K562 (cell line): ENCODE data around the gene MT1M. TPM values are rescaled to one million over a fixed set of nuclear protein-coding genes. Genes with fewer than 3 reads are reported as not detected.

Source experiments
- ATAC-seq: fragments of 200-7000 bp; cut with Tn5 transposase; 3 replicates; pipeline ENCODE4 v1.9.1; 2020; ENCODE audit warnings: moderate library complexity
- BruUV-seq: library from RNA; stranded (reverse); fragments of 400-500 nt; replicated peaks from 2 replicates; lab custom pipeline; 2021; lab: Mats Ljungman, UMichigan
- CTCF ChIA-PET: fragments of 300-600 bp; formaldehyde crosslinking; extraction: SDS; loops from one replicate; lab custom pipeline; 2021; ENCODE audit warnings: low intra/inter-chr PET ratio; lab: Yijun Ruan, JAX
- POLR2A ChIA-PET: fragments of 300-600, 350-650 bp; sonication (Branson Sonifier 250); formaldehyde crosslinking; extraction: SDS; loops from one replicate; lab custom pipeline; 2021; ENCODE audit warnings: antibody characterized with exemption, inconsistent platforms; lab: Yijun Ruan, JAX
- DNase-seq, 4 experiments: peaks; one replicate each; pipeline versions ENCODE4 v3.0.0 to v3.0.0-alpha.2; 2011 to 2018; ENCODE audit warnings: low spot score in 3 of 4, mixed read lengths in 3 of 4; ENCODE audit errors: extremely low read depth in 1 of 4
- FAIRE-seq: peaks from 2 replicates; lab custom pipeline; 2011; peaks lifted over from hg19 to GRCh38; lab: Jason Lieb, UNC
- H2AFZ ChIP-seq: 2 replicates; pipeline ENCODE4 v1.6.0; 2011; ENCODE audit warnings: low read depth, low read length, control low read depth, inconsistent platforms
- H3K27ac ChIP-seq: fragments of 200-600 bp; 3 replicates; pipeline ENCODE4 v1.8.0; 2011; ENCODE audit warnings: low read depth, mild to moderate bottlenecking, control low read depth, inconsistent platforms, low read length, moderate library complexity, mixed read lengths; ENCODE audit errors: extremely low read depth
- H3K27me3 ChIP-seq, 2 experiments: fragments of 300-600 bp in 1 of 2; 2 replicates in 1 of 2; 3 replicates in 1 of 2; pipeline versions ENCODE4 v1.6.0 to v1.8.0; 2011; ENCODE audit warnings: inconsistent platforms in 2 of 2, low read length in 2 of 2, mild to moderate bottlenecking in 1 of 2, mixed read lengths in 1 of 2, moderate library complexity in 1 of 2; ENCODE audit not compliant: control insufficient read depth in 2 of 2, insufficient read depth in 2 of 2
- H3K36me3 ChIP-seq: fragments of 300-600 bp; 3 replicates; pipeline ENCODE4 v1.8.0; 2011; ENCODE audit warnings: mild to moderate bottlenecking, low read length, inconsistent platforms; ENCODE audit not compliant: control insufficient read depth, insufficient read depth
- H3K4me1 ChIP-seq, 2 experiments: fragments of 200-600 bp in 1 of 2; replicated peaks in 1 of 2; 2 replicates in 1 of 2; 3 replicates in 1 of 2; pipeline versions ENCODE4 v1.5.1 to v1.8.0; 2011; ENCODE audit warnings: inconsistent platforms in 2 of 2, low read length in 2 of 2, mild to moderate bottlenecking in 1 of 2, mixed read lengths in 1 of 2, moderate library complexity in 1 of 2; ENCODE audit not compliant: control insufficient read depth in 2 of 2, insufficient read depth in 2 of 2
- H3K4me2 ChIP-seq: 2 replicates; pipeline ENCODE4 v1.6.1; 2011; ENCODE audit warnings: low read length, control low read depth, inconsistent platforms, mixed read lengths; ENCODE audit not compliant: insufficient read depth
- H3K4me3 ChIP-seq: fragments of 200-600 bp; sonication (generic), shearing (Covaris generic); 2 replicates; pipeline ENCODE4 v1.5.1; 2016; ENCODE audit warnings: control low read depth, inconsistent platforms
- H3K79me2 ChIP-seq: fragments of 200-600 bp; 3 replicates; pipeline ENCODE4 v1.8.0; 2011; ENCODE audit warnings: low read length, inconsistent platforms; ENCODE audit not compliant: control insufficient read depth, insufficient read depth
- H3K9ac ChIP-seq, 2 experiments: 2 replicates each; pipeline versions ENCODE4 v1.6.0 to v1.6.1; 2011; ENCODE audit warnings: low read depth in 2 of 2, low read length in 2 of 2, control low read depth in 1 of 2, inconsistent platforms in 1 of 2, mild to moderate bottlenecking in 1 of 2, mixed read lengths in 1 of 2; ENCODE audit not compliant: insufficient read depth in 1 of 2
- H3K9me1 ChIP-seq: one replicate; pipeline ENCODE4 v1.6.0; 2011; ENCODE audit warnings: inconsistent platforms, mild to moderate bottlenecking, low read length, moderate library complexity; ENCODE audit not compliant: control insufficient read depth, insufficient read depth
- H3K9me3 ChIP-seq: replicated peaks from 2 replicates; pipeline ENCODE4 v1.5.1; 2011; ENCODE audit warnings: low read depth, low read length, inconsistent platforms; ENCODE audit not compliant: control insufficient read depth, insufficient read depth
- H4K20me1 ChIP-seq: replicated peaks from 2 replicates; pipeline ENCODE4 v1.6.1; 2011; ENCODE audit warnings: low read length, inconsistent platforms, mixed read lengths; ENCODE audit not compliant: control insufficient read depth, insufficient read depth
- BCOR ChIP-seq: fragments of 450-650 bp; IDR thresholded peaks from 2 replicates; pipeline ENCODE4 v1.6.1; 2016
- BRCA1 ChIP-seq, 2 experiments: fragments of 450-650 bp in 1 of 2; sonication (generic) in 1 of 2; formaldehyde crosslinking in 1 of 2; IDR thresholded peaks; 2 replicates each; pipeline versions ENCODE4 v1.5.0 to v1.6.1; 2017 to 2020; ENCODE audit warnings: mild to moderate bottlenecking in 1 of 2, missing genetic modification reagents in 1 of 2
- KDM5B ChIP-seq: fragments of 200-600 bp; sonication (generic); IDR thresholded peaks from 2 replicates; pipeline ENCODE4 v1.6.1; 2012; ENCODE audit warnings: low read depth, mild to moderate bottlenecking, moderate library complexity, low read length, control low read depth, inconsistent platforms; ENCODE audit not compliant: insufficient replicate concordance
- KLF13 ChIP-seq: fragments of 450-650 bp; IDR thresholded peaks from 2 replicates; pipeline ENCODE4 v1.6.1; 2016; ENCODE audit warnings: missing genetic modification characterization, low read depth, mild to moderate bottlenecking, missing compliant biosample characterization, moderate library complexity, borderline replicate concordance
- NFRKB ChIP-seq: fragments of 450-650 bp; IDR thresholded peaks from 2 replicates; pipeline ENCODE4 v1.6.1; 2016; ENCODE audit warnings: low read depth
- NFYB ChIP-seq: IDR thresholded peaks from 2 replicates; pipeline ENCODE4 v1.6.1; 2011; ENCODE audit warnings: mild to moderate bottlenecking, moderate library complexity; ENCODE audit not compliant: insufficient read length; ENCODE audit errors: extremely low read depth
- RBBP5 ChIP-seq: fragments of 200-600 bp; sonication (generic); IDR thresholded peaks from 2 replicates; pipeline ENCODE4 v1.6.1; 2012; ENCODE audit warnings: borderline replicate concordance, mild to moderate bottlenecking, low read length, control low read depth, inconsistent platforms; ENCODE audit not compliant: insufficient read depth, poor library complexity, severe bottlenecking
- STAT5A ChIP-seq: IDR thresholded peaks from 2 replicates; pipeline ENCODE4 v1.6.1; 2012; ENCODE audit warnings: low read length, inconsistent platforms, borderline replicate concordance
- ZNF384 ChIP-seq: IDR thresholded peaks from 2 replicates; pipeline ENCODE4 v1.6.1; 2012; ENCODE audit warnings: low read depth, low read length, improper control_type of control experiment
- ZNF444 ChIP-seq: fragments of 250-450 bp; sonication (Bioruptor Pico); IDR thresholded peaks from 2 replicates; pipeline ENCODE4 v1.4.0; 2020; ENCODE audit warnings: mild to moderate bottlenecking, moderate library complexity
- WGBS: fragments of 100-300 bp; shearing (Covaris generic); methylation state at CpG from one replicate; pipeline ENCODE4 v1.1.6; 2016; ENCODE audit warnings: low coverage, mixed read lengths; ENCODE audit not compliant: insufficient coverage; ENCODE audit errors: missing lambda C conversion rate; 5-methylcytosine and 5-hydroxymethylcytosine counted together
- in situ Hi-C: fragments of 300-500 bp; cut with MboI; formaldehyde crosslinking; loops from 4 replicates; pipeline ENCODE4 v1.15.0; 2018; ENCODE audit warnings: inconsistent platforms, mixed read lengths
- intact Hi-C: fragments of 100-400 bp; cut with micrococcal nuclease; formaldehyde crosslinking; loops from 2 replicates; pipeline ENCODE4 v1.14.2; 2022
- polyA plus RNA-seq, 8 experiments: library from polyadenylated mRNA; depleted of rRNA in 4 of 8; stranded (reverse) in 5 of 8; unstranded in 3 of 8; fragments of >200 nt; fragmentation: Nextera tagmentation in 2 of 8; fragmentation: Illumina TruSeq in 1 of 8; extraction: Ambion mirVana in 2 of 8; extraction: Trizol in 1 of 8; gene quantifications; 2 replicates each; pipeline versions ENCODE4 v1.2.1 to v1.2.3, GENCODE V29; 2011 to 2014; ENCODE audit warnings: inconsistent platforms in 1 of 8, missing spikeins in 1 of 8
- total RNA-seq, 7 experiments: library from RNA; depleted of rRNA in 6 of 7; stranded (reverse); fragments of >200 nt in 6 of 7; fragmentation: Illumina TruSeq in 2 of 7; extraction: Trizol in 2 of 7; gene quantifications; 2 replicates each; pipeline versions ENCODE4 v1.2.1 to v1.2.3, GENCODE V29; 2011 to 2021; ENCODE audit warnings: low replicate concordance in 1 of 7
- TF ChIP-seq, protein P1 (sequence below): fragments of 450-650 bp; IDR thresholded peaks from 2 replicates; pipeline ENCODE4 v1.6.1; 2016; ENCODE audit warnings: antibody characterized with exemption
- TF ChIP-seq, protein P2 (sequence below), 2 experiments: fragments of 450-650 bp; IDR thresholded peaks; 2 replicates each; pipeline ENCODE4 v1.6.1; 2016; ENCODE audit warnings: mild to moderate bottlenecking in 2 of 2, borderline replicate concordance in 1 of 2, low read depth in 1 of 2, moderate library complexity in 1 of 2

MT1M gene
- total and polyA plus RNA-seq, 9 of the 15 experiments (the other 6 are each of a cell fraction or from before 2014, with no cell fraction given), result not detected

DNA sequence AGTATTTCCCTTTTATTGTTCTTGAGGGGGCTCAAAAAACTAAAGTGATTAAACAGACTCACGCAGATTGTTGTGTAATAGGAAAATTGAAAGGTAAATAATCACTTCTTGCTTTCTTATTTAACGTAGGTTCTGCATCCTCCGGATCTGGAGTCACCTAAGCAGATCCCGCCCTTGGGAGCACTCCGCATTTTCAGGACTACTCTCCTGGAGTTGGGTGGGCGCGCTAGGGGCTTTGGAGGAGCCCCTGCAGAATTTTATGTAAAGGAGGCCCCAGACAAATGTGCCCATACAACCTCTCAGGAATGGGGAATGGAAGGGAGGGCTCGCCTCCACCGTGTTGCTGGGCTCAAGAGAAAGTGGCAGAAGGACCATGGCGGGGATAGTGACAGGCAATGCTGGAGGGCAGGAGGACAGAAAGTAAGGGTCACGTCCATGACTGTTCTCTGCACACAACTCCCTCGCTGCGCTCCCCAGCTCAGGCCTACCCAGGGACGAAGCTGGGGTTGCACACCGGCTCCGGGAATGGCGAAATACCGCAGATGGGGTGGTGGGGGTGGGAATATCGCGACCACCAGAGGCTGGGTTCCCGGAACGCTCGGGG lies 15.7 kb upstream of the MT1M start:
- Histone ChIP-seq H3K9ac (no peak overlapping the region), H3K4me2 (no peak overlapping the region), H3K27ac (no peak overlapping the region), H3K4me1 (peaks cover 0 to 6% of the 10 kb centered on the region in 2 experiments; a peak in 1 of 5 replicates), H4K20me1 (no peaks in the 10 kb centered on the region), H3K36me3 (no peaks in the 10 kb centered on the region), H3K9me1 (no peaks in the 10 kb centered on the region), H3K27me3 (peaks cover 17 to 39% of the 10 kb centered on the region in 2 experiments), H3K79me2 (no peaks in the 10 kb centered on the region), H3K9me3 (no peaks in the 10 kb centered on the region), H3K4me3 (no peak overlapping the region), H2AFZ (no peak overlapping the region)
- no peak for ATAC-seq
- BruUV-seq, result no TSS peak
- intact Hi-C loops (no loop called here), in situ Hi-C loops (no loop called here)
- no peak for DNase-seq
- WGBS, result 5% methylated on average over 18 of the region's 23 CpGs
- CTCF ChIA-PET, result no interaction called here
- no peak for FAIRE-seq
- POLR2A ChIA-PET, result no interaction called here
- TF ChIP-seq ZNF444, result no peak
- TF ChIP-seq BCOR, result no peak
- TF ChIP-seq STAT5A, result no peak
- no peak for TF ChIP-seq ZNF384
- TF ChIP-seq RBBP5, result no peak
- TF ChIP-seq, protein P1, sequence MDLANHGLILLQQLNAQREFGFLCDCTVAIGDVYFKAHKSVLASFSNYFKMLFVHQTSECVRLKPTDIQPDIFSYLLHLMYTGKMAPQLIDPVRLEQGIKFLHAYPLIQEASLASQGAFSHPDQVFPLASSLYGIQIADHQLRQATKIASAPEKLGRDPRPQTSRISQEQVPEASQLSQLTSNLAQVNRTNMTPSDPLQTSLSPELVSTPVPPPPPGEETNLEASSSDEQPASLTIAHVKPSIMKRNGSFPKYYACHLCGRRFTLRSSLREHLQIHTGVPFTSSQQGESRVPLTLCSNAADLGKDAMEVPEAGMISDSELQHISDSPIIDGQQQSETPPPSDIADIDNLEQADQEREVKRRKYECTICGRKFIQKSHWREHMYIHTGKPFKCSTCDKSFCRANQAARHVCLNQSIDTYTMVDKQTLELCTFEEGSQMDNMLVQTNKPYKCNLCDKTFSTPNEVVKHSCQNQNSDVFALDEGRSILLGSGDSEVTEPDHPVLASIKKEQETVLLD, result no peak
- TF ChIP-seq BRCA1 (IDR thresholded peaks at IDR 0.05), result no peak
- no peak for TF ChIP-seq BRCA1 (CRISPR knock-in tag; IDR thresholded peaks at IDR 0.05)
- TF ChIP-seq KLF13 (tag), result no peak
- TF ChIP-seq NFRKB, result no peak
- TF ChIP-seq, protein P2, sequence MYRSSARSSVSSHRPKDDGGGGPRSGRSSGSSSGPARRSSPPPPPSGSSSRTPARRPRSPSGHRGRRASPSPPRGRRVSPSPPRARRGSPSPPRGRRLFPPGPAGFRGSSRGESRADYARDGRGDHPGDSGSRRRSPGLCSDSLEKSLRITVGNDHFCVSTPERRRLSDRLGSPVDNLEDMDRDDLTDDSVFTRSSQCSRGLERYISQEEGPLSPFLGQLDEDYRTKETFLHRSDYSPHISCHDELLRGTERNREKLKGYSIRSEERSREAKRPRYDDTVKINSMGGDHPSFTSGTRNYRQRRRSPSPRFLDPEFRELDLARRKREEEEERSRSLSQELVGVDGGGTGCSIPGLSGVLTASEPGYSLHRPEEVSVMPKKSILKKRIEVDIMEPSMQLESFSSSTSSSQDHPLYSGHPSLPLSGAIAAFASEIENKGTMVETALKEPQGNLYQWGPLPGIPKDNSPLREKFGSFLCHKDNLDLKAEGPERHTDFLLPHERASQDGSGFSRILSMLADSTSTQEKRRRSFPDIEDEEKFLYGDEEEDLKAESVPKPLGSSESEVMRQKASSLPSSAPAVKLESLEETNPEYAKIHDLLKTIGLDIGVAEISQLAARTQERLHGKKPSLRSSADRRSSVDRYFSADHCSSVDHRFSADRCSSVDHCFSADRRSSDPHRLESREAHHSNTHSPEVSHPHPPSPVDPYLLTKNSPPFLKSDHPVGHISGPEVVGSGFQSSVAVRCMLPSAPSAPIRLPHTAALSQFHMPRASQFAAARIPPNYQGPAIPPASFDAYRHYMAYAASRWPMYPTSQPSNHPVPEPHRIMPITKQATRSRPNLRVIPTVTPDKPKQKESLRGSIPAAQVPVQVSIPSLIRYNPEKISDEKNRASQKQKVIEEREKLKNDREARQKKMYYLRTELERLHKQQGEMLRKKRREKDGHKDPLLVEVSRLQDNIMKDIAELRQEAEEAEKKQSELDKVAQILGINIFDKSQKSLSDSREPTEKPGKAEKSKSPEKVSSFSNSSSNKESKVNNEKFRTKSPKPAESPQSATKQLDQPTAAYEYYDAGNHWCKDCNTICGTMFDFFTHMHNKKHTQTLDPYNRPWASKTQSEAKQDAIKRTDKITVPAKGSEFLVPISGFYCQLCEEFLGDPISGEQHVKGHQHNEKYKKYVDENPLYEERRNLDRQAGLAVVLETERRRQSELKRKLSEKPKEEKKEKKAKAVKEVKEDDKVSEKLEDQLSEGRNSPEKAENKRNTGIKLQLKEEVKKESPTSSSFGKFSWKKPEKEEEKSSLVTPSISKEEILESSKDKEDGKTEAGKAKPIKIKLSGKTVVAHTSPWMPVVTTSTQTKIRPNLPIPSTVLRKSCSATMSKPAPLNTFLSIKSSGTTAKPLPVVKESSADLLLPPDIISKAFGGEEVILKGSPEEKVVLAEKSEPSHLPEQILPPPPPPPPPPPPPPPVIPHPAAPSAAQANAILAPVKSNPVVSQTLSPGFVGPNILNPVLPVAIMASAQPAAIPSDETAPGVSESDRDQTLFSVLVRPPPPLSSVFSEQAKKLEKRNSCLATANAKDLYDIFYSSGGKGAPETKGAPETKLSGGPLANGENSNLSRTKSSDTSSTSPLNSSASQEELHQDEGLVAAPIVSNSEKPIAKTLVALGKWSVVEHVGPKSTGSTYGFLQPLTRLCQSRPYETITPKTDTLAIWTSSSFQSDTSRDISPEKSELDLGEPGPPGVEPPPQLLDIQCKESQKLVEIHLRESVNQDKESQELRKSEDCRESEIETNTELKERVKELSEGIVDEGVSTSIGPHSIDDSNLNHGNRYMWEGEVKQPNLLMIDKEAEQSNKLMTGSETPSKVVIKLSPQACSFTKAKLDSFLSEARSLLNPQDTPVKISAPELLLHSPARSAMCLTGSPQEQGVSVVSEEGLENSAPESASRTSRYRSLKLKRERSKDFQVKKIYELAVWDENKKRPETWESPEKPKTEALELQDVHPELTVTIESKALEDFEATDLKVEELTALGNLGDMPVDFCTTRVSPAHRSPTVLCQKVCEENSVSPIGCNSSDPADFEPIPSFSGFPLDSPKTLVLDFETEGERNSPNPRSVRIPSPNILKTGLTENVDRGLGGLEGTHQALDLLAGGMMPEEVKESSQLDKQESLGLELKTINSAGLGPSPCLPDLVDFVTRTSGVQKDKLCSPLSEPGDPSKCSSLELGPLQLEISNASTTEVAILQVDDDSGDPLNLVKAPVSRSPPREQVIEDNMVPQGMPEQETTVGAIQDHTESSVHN (IDR thresholded peaks at IDR 0.05; ENCODE audit: borderline replicate concordance in 1 of 2, low read depth in 1 of 2), result no peak
- TF ChIP-seq KDM5B, result no peak
- TF ChIP-seq NFYB, result no peak
